SK-N-SH (cell line): ENCODE data around the gene FAF2. TPM values are rescaled to one million over a fixed set of nuclear protein-coding genes. Genes with fewer than 3 reads are reported as not detected.
A peak's percentile ranks its signal among the peaks of the same experiment; 100 is the strongest.

Source experiments
- CTCF ChIA-PET: fragments of 300-600, 350-600 bp; formaldehyde crosslinking; extraction: SDS; loops from one replicate; lab custom pipeline; 2021; lab: Yijun Ruan, JAX
- POLR2A ChIA-PET: fragments of 350-600 bp; sonication (Branson Sonifier 250); formaldehyde crosslinking; extraction: SDS; loops from one replicate; lab custom pipeline; 2020; ENCODE audit warnings: antibody characterized with exemption, inconsistent platforms; lab: Yijun Ruan, JAX
- DNase-seq: peaks from one replicate; pipeline ENCODE4 v3.0.0; 2012
- H2AFZ ChIP-seq: fragments of 200-600 bp; sonication (generic); 2 replicates; pipeline ENCODE4 v1.8.1; 2016; ENCODE audit warnings: antibody characterized with exemption, mild to moderate bottlenecking, low read depth
- H3F3A ChIP-seq: fragments of 200-600 bp; sonication (generic); replicated peaks from 2 replicates; pipeline ENCODE3; 2016; ENCODE audit warnings: antibody characterized with exemption, mild to moderate bottlenecking; ENCODE audit not compliant: insufficient read depth
- H3K27ac ChIP-seq, 2 experiments: fragments of 200-500 bp in 1 of 2; fragments of 200-600 bp in 1 of 2; sonication (Bioruptor generic) in 1 of 2; sonication (generic), shearing (Covaris generic) in 1 of 2; 2 replicates each; pipeline versions ENCODE4 v1.5.1 to v1.6.1; 2014 to 2016; ENCODE audit warnings: low read depth in 2 of 2, inconsistent platforms in 1 of 2, low read length in 1 of 2, mild to moderate bottlenecking in 1 of 2, mixed read lengths in 1 of 2
- H3K27me3 ChIP-seq: fragments of 200-600 bp; sonication (generic), shearing (Covaris generic); 2 replicates; pipeline ENCODE4 v1.6.1; 2016; ENCODE audit warnings: mixed run types; ENCODE audit not compliant: insufficient read depth
- H3K36me3 ChIP-seq, 2 experiments: fragments of 200-500 bp in 1 of 2; fragments of 200-600 bp in 1 of 2; sonication (Bioruptor generic) in 1 of 2; sonication (generic) in 1 of 2; replicated peaks in 1 of 2; 2 replicates each; pipeline versions ENCODE3 to v1.5.1; 2014 to 2016; ENCODE audit warnings: low read length in 1 of 2, mild to moderate bottlenecking in 1 of 2; ENCODE audit not compliant: insufficient read depth in 2 of 2, control insufficient read depth in 1 of 2
- H3K4me1 ChIP-seq, 2 experiments: fragments of 200-500 bp in 1 of 2; fragments of 200-600 bp in 1 of 2; sonication (Bioruptor generic) in 1 of 2; sonication (generic), shearing (Covaris generic) in 1 of 2; 2 replicates each; pipeline versions ENCODE4 v1.5.1 to v1.6.1; 2014 to 2016; ENCODE audit warnings: low read depth in 1 of 2, low read length in 1 of 2, mixed run types in 1 of 2; ENCODE audit not compliant: insufficient read depth in 2 of 2, control insufficient read depth in 1 of 2
- H3K4me2 ChIP-seq: fragments of 200-600 bp; sonication (generic), shearing (Covaris generic); 2 replicates; pipeline ENCODE4 v1.6.1; 2017; ENCODE audit warnings: mixed run types
- H3K4me3 ChIP-seq, 2 experiments: fragments of 200-500 bp in 1 of 2; fragments of 200-600 bp in 1 of 2; sonication (Bioruptor generic) in 1 of 2; sonication (generic), shearing (Covaris generic) in 1 of 2; 2 replicates each; pipeline versions ENCODE4 v1.5.1 to v1.8.1; 2014 to 2016; ENCODE audit warnings: low read depth in 2 of 2, inconsistent platforms in 1 of 2, low read length in 1 of 2, mild to moderate bottlenecking in 1 of 2, mixed read lengths in 1 of 2, moderate library complexity in 1 of 2
- H3K79me2 ChIP-seq: fragments of 200-600 bp; sonication (generic); 2 replicates; pipeline ENCODE4 v1.8.1; 2017; ENCODE audit warnings: mild to moderate bottlenecking; ENCODE audit not compliant: insufficient read depth
- H3K9ac ChIP-seq: fragments of 200-600 bp; sonication (generic); 2 replicates; pipeline ENCODE4 v1.6.1; 2017; ENCODE audit warnings: mixed run types
- H3K9me2 ChIP-seq: fragments of 200-600 bp; sonication (generic); 2 replicates; pipeline ENCODE4 v1.6.1; 2017; ENCODE audit warnings: mixed run types
- H3K9me3 ChIP-seq: fragments of 200-600 bp; sonication (generic); 2 replicates; pipeline ENCODE4 v1.6.1; 2017; ENCODE audit warnings: mixed run types, mild to moderate bottlenecking, moderate library complexity
- H4K20me1 ChIP-seq: fragments of 200-600 bp; sonication (generic); 2 replicates; pipeline ENCODE4 v1.6.1; 2017; ENCODE audit warnings: mild to moderate bottlenecking, mixed run types; ENCODE audit not compliant: insufficient read depth
- EP300 ChIP-seq, 2 experiments: IDR thresholded peaks; 2 replicates each; pipeline versions ENCODE4 v1.4.0 to v1.6.1; 2012; ENCODE audit warnings: borderline replicate concordance in 1 of 2, low read depth in 1 of 2, low read length in 1 of 2
- EZH2phosphoT487 ChIP-seq: fragments of 200-600 bp; sonication (generic); IDR thresholded peaks from 2 replicates; pipeline ENCODE4 v1.6.1; 2017; ENCODE audit warnings: low read depth, mixed run types, mild to moderate bottlenecking, antibody characterized with exemption, moderate library complexity, borderline replicate concordance
- FOXM1 ChIP-seq: IDR thresholded peaks from 2 replicates; pipeline ENCODE4 v1.4.0; 2012; ENCODE audit warnings: low read depth, mild to moderate bottlenecking
- GATA2 ChIP-seq: sonication (generic); formaldehyde crosslinking; IDR thresholded peaks from 2 replicates; pipeline ENCODE4 v1.5.0; 2020; ENCODE audit warnings: mild to moderate bottlenecking, missing genetic modification reagents
- MEF2A ChIP-seq: IDR thresholded peaks from 2 replicates; pipeline ENCODE4 v1.4.0; 2012; ENCODE audit warnings: low read depth, borderline replicate concordance
- NRF1 ChIP-seq: IDR thresholded peaks from 2 replicates; pipeline ENCODE4 v1.6.1; 2012; ENCODE audit warnings: low read depth, mild to moderate bottlenecking, low read length
- POLR2AphosphoS5 ChIP-seq: IDR thresholded peaks from 2 replicates; pipeline ENCODE4 v1.6.1; 2012; ENCODE audit warnings: low read depth, low read length
- RAD21 ChIP-seq: IDR thresholded peaks from 2 replicates; pipeline ENCODE4 v1.6.1; 2012; ENCODE audit warnings: mild to moderate bottlenecking, low read length
- RFX5 ChIP-seq: IDR thresholded peaks from 2 replicates; pipeline ENCODE4 v1.6.1; 2012; ENCODE audit warnings: mild to moderate bottlenecking, improper control_type of control experiment, low read length
- RXRA ChIP-seq: IDR thresholded peaks from 2 replicates; pipeline ENCODE4 v1.4.0; 2012; ENCODE audit warnings: low read depth, mild to moderate bottlenecking, borderline replicate concordance
- SIN3A ChIP-seq: IDR thresholded peaks from 2 replicates; pipeline ENCODE4 v1.6.1; 2012; ENCODE audit warnings: low read depth, mild to moderate bottlenecking, low read length, moderate library complexity, borderline replicate concordance
- SMC3 ChIP-seq: IDR thresholded peaks from 2 replicates; pipeline ENCODE4 v1.6.1; 2012; ENCODE audit warnings: low read depth, low read length, improper control_type of control experiment
- TEAD4 ChIP-seq: IDR thresholded peaks from 2 replicates; pipeline ENCODE4 v1.4.0; 2012; ENCODE audit warnings: mild to moderate bottlenecking, borderline replicate concordance; ENCODE audit not compliant: insufficient read depth
- whole genome bisulfite sequencing: methylation state at CpG from one replicate; pipeline ENCODE4 v1.1.6; 2017; ENCODE audit warnings: low lambda C conversion rate; 5-methylcytosine and 5-hydroxymethylcytosine counted together
- polyA plus RNA-seq, 3 experiments: library from polyadenylated mRNA; depleted of rRNA; stranded (reverse); fragments of >200 nt; gene quantifications; 2 replicates each; pipeline ENCODE4 v1.2.3, GENCODE V29; 2012
- TF ChIP-seq, protein P1 (sequence below): fragments of 200-600 bp; sonication (generic); IDR thresholded peaks from 2 replicates; pipeline ENCODE4 v1.6.1; 2017; ENCODE audit warnings: antibody characterized with exemption, mild to moderate bottlenecking, moderate library complexity
- TF ChIP-seq, protein P2 (sequence below): fragments of 150-350 bp; IDR thresholded peaks from 2 replicates; pipeline ENCODE4 v1.6.1; 2016; ENCODE audit warnings: mild to moderate bottlenecking, low read depth, low read length

Gene FAF2
- polyA plus RNA-seq, 1 of the 3 experiments (the other 2 are of a cell fraction), result 25.5 TPM

DNA sequence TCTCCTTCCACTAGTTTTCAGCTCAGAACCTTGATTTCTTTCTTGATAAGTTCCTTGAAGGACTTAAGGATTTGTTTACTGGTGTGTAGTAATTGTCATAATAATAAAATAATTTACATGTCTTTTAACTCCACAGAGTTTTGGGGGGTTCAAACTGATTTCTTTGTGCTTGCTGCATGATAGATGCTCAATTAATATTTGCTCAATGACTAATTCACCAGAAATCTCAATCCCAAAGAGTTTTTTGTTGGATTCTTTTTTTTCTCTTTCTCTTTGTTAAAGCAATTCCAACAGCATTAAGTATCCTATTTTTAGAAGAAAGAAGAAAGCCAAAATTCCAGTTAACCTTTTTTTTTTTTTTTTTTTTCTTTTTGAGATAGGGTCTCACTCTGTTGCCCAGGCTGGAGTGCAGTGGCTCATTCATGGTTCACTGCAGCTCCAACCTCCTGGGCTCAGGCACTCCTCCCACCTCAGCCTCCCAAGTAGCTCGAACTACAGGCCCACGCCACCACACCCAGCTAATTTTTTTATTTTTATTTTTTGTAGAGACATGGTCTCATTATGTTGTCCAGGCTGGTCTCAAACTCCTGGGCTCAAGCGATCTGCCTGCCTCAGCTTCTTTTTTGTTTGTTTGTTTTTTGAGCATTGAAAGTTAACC is 10.8 kb downstream of the FAF2 start:
- Histone ChIP-seq H3K27me3 (no peaks in the 10 kb centered on the region), H4K20me1 (peaks cover 70% of the 10 kb centered on the region), H3F3A (peaks cover 10% of the 10 kb centered on the region), H3K9me3 (no peaks in the 10 kb centered on the region), H2AFZ (no peak overlapping the region), H3K4me2 (no peak overlapping the region), H3K4me3 (no peak overlapping the region), H3K4me1 (no peaks in the 10 kb centered on the region), H3K36me3 (peaks cover 0 to 8% of the 10 kb centered on the region in 2 experiments), H3K27ac (peak overlapping the region in 1 of 2 experiments; percentile 28; a peak in 2 of 4 replicates), H3K79me2 (peaks cover 98% of the 10 kb centered on the region), H3K9ac (no peak overlapping the region), H3K9me2 (no peaks in the 10 kb centered on the region)
- WGBS, result 92% methylated on average over 3 of the region's 3 CpGs
- TF ChIP-seq GATA2 (CRISPR knock-in tag), result no peak
- no peak for TF ChIP-seq SMC3
- no peak for TF ChIP-seq POLR2AphosphoS5
- TF ChIP-seq RFX5, result no peak
- TF ChIP-seq EZH2phosphoT487, result no peak
- TF ChIP-seq TEAD4, result no peak
- TF ChIP-seq NRF1, result no peak
- TF ChIP-seq SIN3A, result no peak
- TF ChIP-seq, protein P1, sequence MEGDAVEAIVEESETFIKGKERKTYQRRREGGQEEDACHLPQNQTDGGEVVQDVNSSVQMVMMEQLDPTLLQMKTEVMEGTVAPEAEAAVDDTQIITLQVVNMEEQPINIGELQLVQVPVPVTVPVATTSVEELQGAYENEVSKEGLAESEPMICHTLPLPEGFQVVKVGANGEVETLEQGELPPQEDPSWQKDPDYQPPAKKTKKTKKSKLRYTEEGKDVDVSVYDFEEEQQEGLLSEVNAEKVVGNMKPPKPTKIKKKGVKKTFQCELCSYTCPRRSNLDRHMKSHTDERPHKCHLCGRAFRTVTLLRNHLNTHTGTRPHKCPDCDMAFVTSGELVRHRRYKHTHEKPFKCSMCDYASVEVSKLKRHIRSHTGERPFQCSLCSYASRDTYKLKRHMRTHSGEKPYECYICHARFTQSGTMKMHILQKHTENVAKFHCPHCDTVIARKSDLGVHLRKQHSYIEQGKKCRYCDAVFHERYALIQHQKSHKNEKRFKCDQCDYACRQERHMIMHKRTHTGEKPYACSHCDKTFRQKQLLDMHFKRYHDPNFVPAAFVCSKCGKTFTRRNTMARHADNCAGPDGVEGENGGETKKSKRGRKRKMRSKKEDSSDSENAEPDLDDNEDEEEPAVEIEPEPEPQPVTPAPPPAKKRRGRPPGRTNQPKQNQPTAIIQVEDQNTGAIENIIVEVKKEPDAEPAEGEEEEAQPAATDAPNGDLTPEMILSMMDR, result no peak
- TF ChIP-seq, protein P2, sequence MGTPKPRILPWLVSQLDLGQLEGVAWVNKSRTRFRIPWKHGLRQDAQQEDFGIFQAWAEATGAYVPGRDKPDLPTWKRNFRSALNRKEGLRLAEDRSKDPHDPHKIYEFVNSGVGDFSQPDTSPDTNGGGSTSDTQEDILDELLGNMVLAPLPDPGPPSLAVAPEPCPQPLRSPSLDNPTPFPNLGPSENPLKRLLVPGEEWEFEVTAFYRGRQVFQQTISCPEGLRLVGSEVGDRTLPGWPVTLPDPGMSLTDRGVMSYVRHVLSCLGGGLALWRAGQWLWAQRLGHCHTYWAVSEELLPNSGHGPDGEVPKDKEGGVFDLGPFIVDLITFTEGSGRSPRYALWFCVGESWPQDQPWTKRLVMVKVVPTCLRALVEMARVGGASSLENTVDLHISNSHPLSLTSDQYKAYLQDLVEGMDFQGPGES, result no peak
- TF ChIP-seq EP300 (IDR thresholded peaks at IDR 0.05; ENCODE audit: borderline replicate concordance in 1 of 2, low read depth in 1 of 2, low read length in 1 of 2), result no peak
- no peak for TF ChIP-seq RAD21
- no peak for TF ChIP-seq RXRA
- TF ChIP-seq FOXM1, result no peak
- no peak for TF ChIP-seq MEF2A
- ChIA-PET POLR2A (interaction anchor here (0.6 kb wide), 1 partner anchor 76 kb away, joined by 8 read pairs; no protein-coding TSS in a partner anchor), CTCF (interaction anchor here (1.6 kb wide), 1 partner anchor 10 kb away, joined by 9 read pairs; the partner anchor contains the start of gene FAF2)
- DNase-seq, result no peak
